Mesothelial cell of epicardium (in vitro differentiated cells): ENCODE results near the gene RTN4. TPM values are rescaled to one million over a fixed set of nuclear protein-coding genes. Genes with fewer than 3 reads are reported as not detected.

Experiments
- DNase-seq, 2 experiments: peaks; one replicate each; pipeline ENCODE4 v3.0.0; 2021; ENCODE audit warnings: low spot score in 2 of 2; ENCODE audit not compliant: unreplicated experiment in 2 of 2
- H3K27ac Mint-ChIP-seq: 2 replicates; pipeline ENCODE4 v1.8.0; 2021; ENCODE audit warnings: mixed read lengths
- H3K27me3 Mint-ChIP-seq: 2 replicates; pipeline ENCODE4 v1.8.0; 2021; ENCODE audit warnings: low read depth, mixed read lengths
- H3K36me3 Mint-ChIP-seq: 2 replicates; pipeline ENCODE4 v1.8.0; 2021; ENCODE audit warnings: mixed read lengths
- H3K4me1 Mint-ChIP-seq: 2 replicates; pipeline ENCODE4 v1.8.0; 2021; ENCODE audit warnings: mixed read lengths
- H3K4me3 Mint-ChIP-seq: 2 replicates; pipeline ENCODE4 v1.8.0; 2021; ENCODE audit warnings: mild to moderate bottlenecking, moderate library complexity, mixed read lengths
- H3K9me3 Mint-ChIP-seq: 2 replicates; pipeline ENCODE4 v1.8.0; 2021; ENCODE audit warnings: mixed read lengths
- total RNA-seq: library from RNA; stranded (reverse); gene quantifications from 3 replicates; pipeline ENCODE4 v1.2.1, GENCODE V29; 2021
- TF ChIP-seq, protein P1 (sequence below): fragments of 200-600 bp; sonication (generic); IDR thresholded peaks from one replicate; pipeline ENCODE4 v1.5.0; 2021; ENCODE audit warnings: antibody characterized with exemption; ENCODE audit not compliant: unreplicated experiment

RTN4 gene
- total RNA-seq, 1 donor from 2014 or later, result 178 TPM

DNA sequence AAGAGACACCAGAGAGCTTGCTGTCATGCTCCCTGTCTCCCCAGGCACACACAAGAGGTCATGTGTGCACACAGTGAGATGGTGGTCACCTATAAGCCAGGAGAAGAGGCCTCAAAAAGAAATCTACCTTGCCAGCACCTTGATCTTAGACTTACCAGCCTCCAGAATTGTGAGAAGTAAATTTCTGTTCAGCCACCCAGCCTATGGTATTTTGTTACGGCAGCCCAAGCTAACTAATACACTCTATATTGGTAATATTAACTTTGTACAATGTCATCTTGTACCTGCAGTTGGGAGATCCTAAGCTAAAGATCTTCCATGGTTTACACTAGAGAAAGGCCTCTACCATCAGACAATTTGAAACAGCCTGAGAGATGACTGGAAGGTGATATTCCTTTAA is 21.2 kb downstream of the RTN4 start:
- Mint-ChIP-seq H3K9me3 (no peaks in the 10 kb centered on the region), H3K4me3 (no peak overlapping the region), H3K27ac (no peak overlapping the region), H3K36me3 (no peaks in the 10 kb centered on the region), H3K4me1 (peaks cover 12% of the 10 kb centered on the region), H3K27me3 (no peaks in the 10 kb centered on the region)
- DNase-seq, result no peak
- TF ChIP-seq, protein P1, sequence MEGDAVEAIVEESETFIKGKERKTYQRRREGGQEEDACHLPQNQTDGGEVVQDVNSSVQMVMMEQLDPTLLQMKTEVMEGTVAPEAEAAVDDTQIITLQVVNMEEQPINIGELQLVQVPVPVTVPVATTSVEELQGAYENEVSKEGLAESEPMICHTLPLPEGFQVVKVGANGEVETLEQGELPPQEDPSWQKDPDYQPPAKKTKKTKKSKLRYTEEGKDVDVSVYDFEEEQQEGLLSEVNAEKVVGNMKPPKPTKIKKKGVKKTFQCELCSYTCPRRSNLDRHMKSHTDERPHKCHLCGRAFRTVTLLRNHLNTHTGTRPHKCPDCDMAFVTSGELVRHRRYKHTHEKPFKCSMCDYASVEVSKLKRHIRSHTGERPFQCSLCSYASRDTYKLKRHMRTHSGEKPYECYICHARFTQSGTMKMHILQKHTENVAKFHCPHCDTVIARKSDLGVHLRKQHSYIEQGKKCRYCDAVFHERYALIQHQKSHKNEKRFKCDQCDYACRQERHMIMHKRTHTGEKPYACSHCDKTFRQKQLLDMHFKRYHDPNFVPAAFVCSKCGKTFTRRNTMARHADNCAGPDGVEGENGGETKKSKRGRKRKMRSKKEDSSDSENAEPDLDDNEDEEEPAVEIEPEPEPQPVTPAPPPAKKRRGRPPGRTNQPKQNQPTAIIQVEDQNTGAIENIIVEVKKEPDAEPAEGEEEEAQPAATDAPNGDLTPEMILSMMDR, result no peak

DNA sequence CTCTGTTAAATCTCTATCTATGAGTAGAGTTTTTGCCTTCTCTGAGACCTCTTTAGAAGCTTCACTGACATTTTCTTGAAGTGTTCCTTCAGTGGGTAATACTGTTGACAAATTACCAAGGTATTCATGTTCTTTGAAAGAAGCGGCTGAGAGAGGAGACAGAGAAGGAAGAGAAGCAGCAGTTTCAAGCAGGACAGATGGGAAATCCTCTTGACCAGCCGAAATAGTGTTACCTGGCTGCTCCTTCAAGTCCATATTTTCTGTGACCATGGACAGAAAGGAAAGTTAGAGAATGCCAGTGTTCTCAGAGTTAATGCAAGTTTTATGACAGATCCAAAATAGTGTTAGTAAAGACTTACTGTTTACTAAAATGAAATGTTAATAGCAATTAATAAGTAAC is 23.0 kb downstream of the RTN4 start:
- peaks cover 12% of the 10 kb centered on the region for H3K4me1 Mint-ChIP-seq
- no peak for DNase-seq
- no peaks in the 10 kb centered on the region for H3K36me3 Mint-ChIP-seq
- no peak overlapping the region for H3K4me3 Mint-ChIP-seq
- TF ChIP-seq, protein P1, result no peak
- H3K27ac Mint-ChIP-seq, result no peak overlapping the region
- no peaks in the 10 kb centered on the region for H3K27me3 Mint-ChIP-seq
- H3K9me3 Mint-ChIP-seq, result no peaks in the 10 kb centered on the region

DNA sequence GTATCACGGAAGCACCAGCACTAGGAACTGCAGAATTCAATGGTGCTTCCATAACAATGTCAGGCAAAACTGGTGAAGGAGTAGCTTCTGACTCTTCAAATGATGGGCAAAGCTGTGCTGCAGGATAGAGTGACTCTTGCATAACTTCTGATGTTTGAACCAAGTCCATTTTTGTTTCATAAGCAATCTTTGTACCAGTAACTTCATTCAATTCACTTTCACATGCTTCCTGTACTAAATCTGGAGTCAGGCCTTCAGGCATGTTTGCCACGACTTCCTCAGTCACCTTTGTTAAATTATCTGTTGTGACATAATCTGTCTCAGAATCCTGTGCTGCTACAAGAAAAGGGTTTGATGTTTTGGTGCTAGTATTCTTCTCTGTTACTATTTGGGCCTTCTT is 24.0 kb downstream of the RTN4 start:
- no peak overlapping the region for H3K27ac Mint-ChIP-seq
- no peak for DNase-seq
- TF ChIP-seq, protein P1, result no peak
- no peaks in the 10 kb centered on the region for H3K27me3 Mint-ChIP-seq
- no peak overlapping the region for H3K4me3 Mint-ChIP-seq
- no peaks in the 10 kb centered on the region for H3K9me3 Mint-ChIP-seq
- H3K4me1 Mint-ChIP-seq, result peaks cover 6% of the 10 kb centered on the region
- no peaks in the 10 kb centered on the region for H3K36me3 Mint-ChIP-seq

DNA sequence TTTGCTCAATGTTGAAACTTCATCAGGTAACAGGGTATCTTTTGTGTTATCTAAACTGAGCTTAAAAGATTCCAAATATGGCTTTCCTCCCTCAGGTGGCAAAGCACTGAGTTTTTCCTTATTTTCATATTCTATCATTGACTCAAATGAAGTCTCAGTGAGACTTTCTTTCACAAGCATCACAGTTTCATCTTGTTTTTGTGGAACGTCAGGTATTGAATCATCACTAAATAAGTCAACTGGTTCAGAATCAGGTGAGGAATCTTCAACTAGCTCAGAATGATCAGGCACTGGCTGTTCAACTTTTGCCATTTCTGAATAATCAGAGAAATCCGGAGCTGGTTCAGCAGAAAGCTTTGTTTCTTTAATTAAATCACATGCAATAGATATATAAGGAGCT is 24.6 kb downstream of the RTN4 start:
- Mint-ChIP-seq H3K27ac (no peak overlapping the region), H3K9me3 (peaks cover under 1% of the 10 kb centered on the region), H3K4me3 (no peak overlapping the region), H3K4me1 (peaks cover 3% of the 10 kb centered on the region), H3K36me3 (peaks cover 2% of the 10 kb centered on the region), H3K27me3 (no peaks in the 10 kb centered on the region)
- DNase-seq, result no peak
- TF ChIP-seq, protein P1, result no peak

DNA sequence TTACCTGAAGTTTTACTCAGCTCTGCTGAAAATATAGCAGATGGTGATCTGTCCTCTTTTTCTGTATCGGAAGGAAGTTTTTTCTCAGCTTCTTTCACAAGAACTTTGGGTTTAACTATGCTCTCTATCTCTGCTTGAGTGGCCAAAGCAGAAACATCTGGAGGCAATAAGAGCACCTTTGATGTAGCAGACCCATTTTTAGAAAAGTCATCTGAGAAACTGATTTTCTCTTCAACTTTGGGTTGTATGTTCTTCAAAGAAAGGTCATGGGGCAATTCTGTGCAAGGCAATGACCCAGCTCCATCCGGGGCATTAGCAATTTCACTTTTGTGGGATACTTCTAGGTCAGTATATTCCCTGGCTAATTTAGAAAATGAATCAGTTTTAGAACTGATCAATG is 25.2 kb downstream of the RTN4 start:
- Mint-ChIP-seq H3K36me3 (peaks cover 7% of the 10 kb centered on the region), H3K9me3 (peaks cover 6% of the 10 kb centered on the region), H3K27ac (no peak overlapping the region), H3K27me3 (no peaks in the 10 kb centered on the region), H3K4me1 (peaks cover 1% of the 10 kb centered on the region), H3K4me3 (no peak overlapping the region)
- TF ChIP-seq, protein P1, result no peak
- DNase-seq, result no peak

DNA sequence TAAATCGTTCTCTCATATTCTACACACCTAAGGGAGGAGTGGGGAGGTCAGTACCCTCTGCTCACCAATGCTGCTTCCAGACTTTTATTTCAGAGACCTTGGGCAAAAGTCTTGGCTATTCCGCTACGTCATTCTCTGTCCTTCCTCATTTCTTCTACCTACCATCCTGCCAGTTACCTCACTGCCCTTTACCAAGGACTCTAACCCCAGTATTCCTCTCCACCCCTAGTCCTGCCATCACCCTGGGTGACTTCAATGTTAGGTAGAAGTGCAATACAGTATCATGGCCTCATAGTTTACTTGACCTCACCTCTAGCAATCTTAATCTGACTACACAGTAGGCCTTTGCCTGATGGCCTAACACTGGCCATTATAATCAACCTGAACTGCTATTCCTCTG is 27.8 kb downstream of the RTN4 start:
- Mint-ChIP-seq H3K27me3 (no peaks in the 10 kb centered on the region), H3K36me3 (peaks cover 26% of the 10 kb centered on the region), H3K4me1 (no peaks in the 10 kb centered on the region), H3K9me3 (peaks cover 18% of the 10 kb centered on the region), H3K27ac (no peak overlapping the region), H3K4me3 (no peak overlapping the region)
- no peak for DNase-seq
- TF ChIP-seq, protein P1, result no peak
